Neural progenitor cell (in vitro differentiated cells): Measurements from ENCODE around the gene GDI1. TPM values are rescaled to one million over a fixed set of nuclear protein-coding genes. Genes with fewer than 3 reads are reported as not detected.

Experiments used
- DNase-seq: peaks from one replicate; pipeline ENCODE4 v3.0.0-alpha.2; 2016; ENCODE audit warnings: low spot score
- H2AFZ ChIP-seq: fragments of 200-600 bp; sonication (generic); replicated peaks from 2 replicates; pipeline ENCODE4 v1.6.1; 2016; ENCODE audit warnings: antibody characterized with exemption
- H3F3A ChIP-seq: fragments of 200-600 bp; sonication (generic); 2 replicates; pipeline ENCODE4 v1.6.1; 2016; ENCODE audit warnings: antibody characterized with exemption, low read depth
- H3K27ac ChIP-seq: fragments of 200-600 bp; sonication (generic); 2 replicates; pipeline ENCODE4 v1.5.1; 2016; ENCODE audit warnings: mild to moderate bottlenecking
- H3K27me3 ChIP-seq: fragments of 200-600 bp; sonication (generic); 2 replicates; pipeline ENCODE4 v1.6.1; 2016; ENCODE audit warnings: mild to moderate bottlenecking, moderate library complexity
- H3K36me3 ChIP-seq: fragments of 200-600 bp; sonication (generic); 2 replicates; pipeline ENCODE4 v1.5.1; 2016
- H3K4me1 ChIP-seq: fragments of 200-600 bp; sonication (generic); 2 replicates; pipeline ENCODE4 v1.6.1; 2016; ENCODE audit warnings: mixed run types
- H3K4me2 ChIP-seq: fragments of 200-600 bp; sonication (generic); 2 replicates; pipeline ENCODE4 v1.6.1; 2016
- H3K4me3 ChIP-seq: fragments of 200-600 bp; sonication (generic); 2 replicates; pipeline ENCODE4 v1.5.1; 2016
- H3K79me2 ChIP-seq: fragments of 200-600 bp; sonication (generic); 2 replicates; pipeline ENCODE4 v1.6.1; 2016; ENCODE audit warnings: low read depth
- H3K9ac ChIP-seq: fragments of 200-600 bp; sonication (generic); 2 replicates; pipeline ENCODE4 v1.6.1; 2016
- H3K9me3 ChIP-seq: fragments of 200-600 bp; sonication (generic); 2 replicates; pipeline ENCODE4 v1.5.1; 2016; ENCODE audit warnings: low read depth
- H4K20me1 ChIP-seq: fragments of 200-600 bp; sonication (generic); 2 replicates; pipeline ENCODE4 v1.6.1; 2016; ENCODE audit warnings: low read depth
- H3K27ac Mint-ChIP-seq: 3 replicates; pipeline ENCODE4 v1.8.0; 2021; ENCODE audit warnings: mixed read lengths
- H3K27me3 Mint-ChIP-seq: 2 replicates; pipeline ENCODE4 v1.8.0; 2022; ENCODE audit warnings: low read depth, mild to moderate bottlenecking, inconsistent platforms, moderate library complexity, mixed read lengths; ENCODE audit not compliant: insufficient read depth
- H3K36me3 Mint-ChIP-seq: 3 replicates; pipeline ENCODE4 v1.8.0; 2021; ENCODE audit warnings: mixed read lengths
- H3K4me1 Mint-ChIP-seq: 3 replicates; pipeline ENCODE4 v1.8.0; 2021; ENCODE audit warnings: mixed read lengths
- H3K4me3 Mint-ChIP-seq: 3 replicates; pipeline ENCODE4 v1.8.0; 2021; ENCODE audit warnings: mild to moderate bottlenecking, moderate library complexity, mixed read lengths
- H3K9me3 Mint-ChIP-seq: 3 replicates; pipeline ENCODE4 v1.8.0; 2020; ENCODE audit warnings: mixed read lengths
- CTCF ChIP-seq: fragments of 200-600 bp; sonication (generic); IDR thresholded peaks from 2 replicates; pipeline ENCODE4 v1.5.1; 2017; ENCODE audit warnings: antibody characterized with exemption, mild to moderate bottlenecking
- EZH2 ChIP-seq: fragments of 200-600 bp; sonication (generic); IDR thresholded peaks from 2 replicates; pipeline ENCODE4 v1.6.1; 2017; ENCODE audit warnings: antibody characterized with exemption, mild to moderate bottlenecking, moderate library complexity
- EZH2phosphoT487 ChIP-seq: fragments of 200-600 bp; sonication (generic); IDR thresholded peaks from 2 replicates; pipeline ENCODE4 v1.6.1; 2017; ENCODE audit warnings: antibody characterized with exemption
- total RNA-seq: library from RNA; depleted of rRNA; stranded (reverse); fragments of >200 nt; gene quantifications from 2 replicates; pipeline ENCODE4 v1.2.3, GENCODE V29; 2015; ENCODE audit warnings: low replicate concordance

Gene GDI1
- total RNA-seq, 1 donor from 2014 or later = 119 TPM

- Histone ChIP-seq H3K4me1 (peaks cover 6% of the 10 kb centered on the region), H3K27me3 (no peaks in the 10 kb centered on the region), H3K36me3 (no peaks in the 10 kb centered on the region), H3K79me2 (peaks cover 7% of the 10 kb centered on the region), H3F3A (peaks cover 6% of the 10 kb centered on the region), H3K4me2 (peak overlapping the region; percentile 55), H3K27ac (no peak overlapping the region), H3K4me3 (peak overlapping the region; percentile 68), H3K9ac (no peak overlapping the region), H3K9me3 (no peaks in the 10 kb centered on the region), H4K20me1 (peaks cover 10% of the 10 kb centered on the region), H2AFZ (no peak overlapping the region)
- TF ChIP-seq EZH2 = no peak
- TF ChIP-seq EZH2phosphoT487 = no peak
- no peak for TF ChIP-seq CTCF
- Mint-ChIP-seq H3K27me3 (peaks cover 21% of the 10 kb centered on the region), H3K36me3 (peaks cover 7% of the 10 kb centered on the region), H3K27ac (peak overlapping the region; percentile 65), H3K9me3 (peaks cover 22% of the 10 kb centered on the region), H3K4me3 (peak overlapping the region; percentile 95), H3K4me1 (peaks cover 3% of the 10 kb centered on the region)
- peak; percentile 71 for DNase-seq
Observed at GRCh38 chrX:154457491-154458115, 20.6 kb downstream of the GDI1 start.

GRCh38 chrX:154458116-154458953 lies 21.4 kb downstream of the GDI1 start, which contains the start of gene PLXNA3:
Gene PLXNA3, plus strand, starts transcription at chrX:154458281. Its CDS starts 1,903 bp downstream, at chrX:154460184.
- no peak within 1 kb of the TSS for H3K9ac ChIP-seq
- no peak within 1 kb of the TSS for H2AFZ ChIP-seq
- H3K4me2 ChIP-seq = peak within 1 kb of the TSS; percentile 72
- H3K36me3 ChIP-seq = no peaks in the 10 kb centered on the region
- Mint-ChIP-seq H3K27me3 (peaks cover 21% of the 10 kb centered on the region), H3K36me3 (peaks cover 9% of the 10 kb centered on the region), H3K9me3 (peaks cover 22% of the 10 kb centered on the region), H3K27ac (peak within 1 kb of the TSS; percentile 65), H3K4me3 (peak within 1 kb of the TSS; percentile 95), H3K4me1 (peaks cover 3% of the 10 kb centered on the region)
- no peaks in the 10 kb centered on the region for H3K27me3 ChIP-seq
- peak; percentile 74 for DNase-seq
- peak within 1 kb of the TSS; percentile 68 for H3K4me3 ChIP-seq
- H3K79me2 ChIP-seq = peaks cover 7% of the 10 kb centered on the region
- peaks cover 6% of the 10 kb centered on the region for H3K4me1 ChIP-seq
- no peak for TF ChIP-seq EZH2phosphoT487
- TF ChIP-seq EZH2 = no peak
- no peak for TF ChIP-seq CTCF
- peaks cover 6% of the 10 kb centered on the region for H3F3A ChIP-seq
- no peaks in the 10 kb centered on the region for H3K9me3 ChIP-seq
- no peak within 1 kb of the TSS for H3K27ac ChIP-seq
- peaks cover 10% of the 10 kb centered on the region for H4K20me1 ChIP-seq

DNA sequence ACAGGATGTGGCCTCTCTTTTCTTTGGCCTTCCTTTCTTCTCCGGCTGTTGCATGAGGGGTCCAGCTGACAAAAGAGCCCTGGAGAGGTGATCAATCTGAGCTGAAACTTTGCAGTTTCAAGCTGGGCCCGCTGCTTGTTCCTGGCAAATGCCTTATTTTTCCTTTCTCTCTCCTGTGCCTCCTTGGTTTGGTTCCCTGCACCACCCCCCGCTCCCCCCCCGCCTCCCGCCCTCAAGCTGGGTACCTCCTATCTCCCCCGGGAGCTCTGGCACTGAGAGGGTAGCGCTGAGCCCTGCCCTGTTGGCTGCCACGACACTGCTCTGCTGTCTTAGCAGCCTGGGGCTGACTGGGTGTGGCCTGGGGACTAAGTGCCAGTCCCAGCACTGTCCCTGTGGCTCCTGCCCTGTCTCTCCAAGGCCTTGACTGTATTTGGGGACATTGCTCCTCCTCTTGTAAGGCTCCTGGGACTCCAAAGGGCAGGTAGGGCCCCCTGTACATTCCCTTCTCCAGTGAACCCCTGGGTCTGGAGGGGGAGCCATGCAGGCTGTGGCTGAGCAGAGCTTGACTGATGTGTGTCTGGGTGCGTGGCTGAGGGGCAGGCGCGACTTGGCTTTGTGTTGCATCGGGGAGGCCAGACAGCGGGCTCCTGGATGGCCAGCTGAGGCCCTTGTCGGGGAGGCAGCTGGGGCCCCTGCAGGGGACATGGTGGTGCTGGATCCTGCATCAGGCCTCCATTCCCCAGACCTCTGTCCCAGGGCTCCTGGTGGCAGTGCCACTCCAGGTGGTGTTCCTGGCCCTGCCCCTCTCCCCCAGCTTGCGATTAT lies 22.2 kb downstream of the GDI1 start:
- peaks cover 6% of the 10 kb centered on the region for H3K4me1 ChIP-seq
- H3K27ac ChIP-seq = no peak overlapping the region
- H3K36me3 Mint-ChIP-seq = peaks cover 9% of the 10 kb centered on the region
- peak overlapping the region; percentile 68 for H3K4me3 ChIP-seq
- H3K27me3 ChIP-seq = no peaks in the 10 kb centered on the region
- H3K79me2 ChIP-seq = peaks cover 7% of the 10 kb centered on the region
- peaks cover 3% of the 10 kb centered on the region for H3K4me1 Mint-ChIP-seq
- H3K9me3 ChIP-seq = no peaks in the 10 kb centered on the region
- no peaks in the 10 kb centered on the region for H3K36me3 ChIP-seq
- H4K20me1 ChIP-seq = peaks cover 10% of the 10 kb centered on the region
- no peak overlapping the region for H3K9ac ChIP-seq
- peak overlapping the region; percentile 90 for H3K4me3 Mint-ChIP-seq
- H3F3A ChIP-seq = peaks cover 6% of the 10 kb centered on the region
- peak; percentile 35 for DNase-seq
- H3K4me2 ChIP-seq = peak overlapping the region; percentile 72
- no peak overlapping the region for H2AFZ ChIP-seq
- no peak overlapping the region for H3K27ac Mint-ChIP-seq
- TF ChIP-seq EZH2 (no peak), EZH2phosphoT487 (no peak), CTCF (no peak)
- peaks cover 19% of the 10 kb centered on the region for H3K27me3 Mint-ChIP-seq
- peaks cover 22% of the 10 kb centered on the region for H3K9me3 Mint-ChIP-seq
